Amygdala (tissue), 56 donors: ENCODE results near the gene ARAP3.
"Not testable (repeated sequence)": the region's sequence is repeated elsewhere in the genome, so short reads cannot be mapped to it uniquely, and the experiment has no call there.

ENCODE experiments used
- DNase-seq, 56 donors: peaks; one replicate each; lab custom pipeline; 2025; lab: John Stamatoyannopoulos, UW

ARAP3 gene

DNA sequence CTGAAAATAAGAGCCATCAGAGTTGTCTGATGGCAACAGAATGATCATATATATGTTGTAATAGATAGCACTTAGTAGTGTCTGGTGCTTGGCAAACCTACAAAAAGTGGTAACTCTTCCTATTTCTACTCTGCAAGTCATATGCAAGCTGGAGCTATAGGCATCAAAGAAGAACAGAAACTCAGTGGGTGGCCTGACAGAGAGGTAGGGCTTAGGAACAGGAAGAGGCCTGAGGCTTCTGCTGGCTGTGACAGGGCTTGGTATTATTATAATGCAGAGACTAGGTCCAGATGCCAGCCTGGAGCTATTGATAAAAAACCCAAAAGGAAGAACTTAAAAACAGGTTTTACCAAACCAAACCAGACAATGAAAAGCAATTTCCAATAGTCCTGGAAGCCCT is 58.8 kb downstream of the ARAP3 start:
- DNase-seq, result peak in 1 of 56 donors; percentile 37

GRCh38 chr5:141618804-141619554 is 63.1 kb downstream of the ARAP3 start, which contains the start of gene DIAPH1:
TSS of gene DIAPH1 (minus strand) at chr5:141619000. CDS start at chr5:141618914, 86 bp downstream.
- DNase-seq, result peak in 55 of 56 donors; percentile 36 to 96 (median 80)

GRCh38 chr5:141618030-141618803 is 63.8 kb downstream of the ARAP3 start:
- peak in 5 of 56 donors; percentile 16 to 40 (median 34) for DNase-seq

GRCh38 chr5:141617682-141618029 is 64.4 kb downstream of the ARAP3 start:
- DNase-seq, result no peak

DNA sequence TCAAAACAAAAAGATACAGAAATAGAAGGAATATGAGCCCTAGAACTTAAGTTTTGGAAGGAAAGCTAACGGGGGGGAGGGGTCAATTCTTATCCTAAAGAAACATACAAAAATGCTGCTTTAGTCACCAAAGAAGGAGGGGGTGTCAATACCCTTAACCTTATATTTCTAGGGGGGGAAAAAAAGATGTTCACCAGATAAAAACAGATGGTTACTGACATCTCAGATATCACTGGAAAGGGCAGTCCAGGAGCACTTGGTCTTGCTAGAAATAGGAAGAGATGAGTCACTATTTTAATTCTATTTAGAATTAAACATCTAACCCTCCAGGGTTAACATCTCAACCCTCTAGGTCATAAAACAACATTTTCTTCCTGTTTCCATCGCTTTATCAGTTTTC is 64.9 kb downstream of the ARAP3 start:
- DNase-seq, result no peak

DNA sequence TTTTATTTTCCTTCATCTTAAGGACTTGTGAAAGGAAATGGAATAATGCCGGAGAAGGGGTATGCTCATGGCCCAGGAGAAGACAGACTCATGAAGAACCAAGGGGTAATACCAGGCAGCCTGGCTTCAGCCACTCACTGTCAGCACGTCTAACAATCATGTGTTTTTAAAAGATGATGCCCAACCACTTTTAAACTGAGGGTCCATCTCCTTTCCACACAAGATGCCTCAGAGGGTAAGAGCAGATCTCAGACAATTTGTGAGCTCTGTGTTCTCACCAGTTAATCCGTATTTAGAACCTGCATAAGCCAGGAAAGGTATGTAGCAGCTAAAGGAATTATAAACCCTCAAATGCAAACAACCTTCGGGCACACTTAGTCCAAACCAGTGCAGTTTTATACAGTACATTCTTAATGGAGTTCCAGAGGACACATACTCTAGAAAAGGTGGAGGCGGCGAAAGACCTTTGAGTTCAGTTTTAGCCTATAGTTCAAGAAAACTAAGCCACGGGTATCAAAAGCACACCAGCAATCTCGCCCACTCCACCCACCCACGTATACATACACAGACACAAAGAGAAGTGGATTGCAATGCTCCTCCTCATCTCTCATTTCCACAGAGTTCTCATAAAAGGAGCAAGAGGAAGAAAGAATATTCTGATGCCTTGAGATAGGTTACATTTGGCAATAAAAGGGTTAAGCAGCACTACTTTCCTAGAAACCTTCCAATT is 65.9 kb downstream of the ARAP3 start:
- no peak for DNase-seq

DNA sequence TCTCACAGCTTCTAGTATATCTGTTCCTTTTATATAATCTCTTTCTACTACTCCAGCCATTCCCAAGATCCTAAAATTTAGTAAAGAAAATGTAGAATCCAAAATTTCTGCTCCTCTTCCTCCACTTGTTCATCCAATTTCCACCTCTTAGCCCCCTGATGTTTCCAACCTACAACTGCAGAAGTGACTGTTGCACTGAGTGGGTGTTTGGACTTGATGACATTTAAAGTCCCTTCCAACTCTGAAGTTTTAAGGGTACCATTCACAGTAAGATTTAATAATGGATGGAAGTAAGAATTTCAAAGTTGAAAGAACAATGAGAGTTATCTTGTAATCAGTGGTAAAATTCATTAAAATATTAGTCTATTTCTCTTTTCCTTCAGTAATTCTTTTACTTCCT is 68.7 kb downstream of the ARAP3 start:
- no peak for DNase-seq

GRCh38 chr5:141611289-141611688 is 70.7 kb downstream of the ARAP3 start:
- DNase-seq, result no peak

GRCh38 chr5:141609921-141610320 is 72.1 kb downstream of the ARAP3 start:
- not testable (repeated sequence) for DNase-seq

- DNase-seq, result no peak
Measured at GRCh38 chr5:141609044-141609443, 73.0 kb downstream of the ARAP3 start.

GRCh38 chr5:141608557-141608956 is 73.5 kb downstream of the ARAP3 start:
- DNase-seq, result no peak

DNA sequence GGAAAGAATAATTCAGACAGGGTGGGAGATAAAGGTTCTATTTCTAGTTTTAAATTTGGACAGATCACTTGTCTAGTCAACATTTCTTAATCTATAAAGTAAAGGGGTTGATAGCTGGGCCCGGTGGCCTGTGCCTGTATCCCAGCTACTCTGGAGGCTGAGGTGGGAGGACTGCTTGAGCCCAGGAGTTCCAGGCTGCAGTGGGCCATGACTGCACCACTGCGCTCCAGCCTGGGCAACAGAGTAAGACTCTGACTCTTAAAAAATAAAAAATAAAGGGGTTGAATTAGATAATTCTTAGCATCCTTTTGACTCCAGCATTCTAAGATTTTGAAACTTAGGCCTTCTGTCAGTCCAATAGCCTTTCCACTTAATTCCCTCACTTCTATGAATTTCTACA is 74.0 kb downstream of the ARAP3 start:
- DNase-seq, result no peak

DNA sequence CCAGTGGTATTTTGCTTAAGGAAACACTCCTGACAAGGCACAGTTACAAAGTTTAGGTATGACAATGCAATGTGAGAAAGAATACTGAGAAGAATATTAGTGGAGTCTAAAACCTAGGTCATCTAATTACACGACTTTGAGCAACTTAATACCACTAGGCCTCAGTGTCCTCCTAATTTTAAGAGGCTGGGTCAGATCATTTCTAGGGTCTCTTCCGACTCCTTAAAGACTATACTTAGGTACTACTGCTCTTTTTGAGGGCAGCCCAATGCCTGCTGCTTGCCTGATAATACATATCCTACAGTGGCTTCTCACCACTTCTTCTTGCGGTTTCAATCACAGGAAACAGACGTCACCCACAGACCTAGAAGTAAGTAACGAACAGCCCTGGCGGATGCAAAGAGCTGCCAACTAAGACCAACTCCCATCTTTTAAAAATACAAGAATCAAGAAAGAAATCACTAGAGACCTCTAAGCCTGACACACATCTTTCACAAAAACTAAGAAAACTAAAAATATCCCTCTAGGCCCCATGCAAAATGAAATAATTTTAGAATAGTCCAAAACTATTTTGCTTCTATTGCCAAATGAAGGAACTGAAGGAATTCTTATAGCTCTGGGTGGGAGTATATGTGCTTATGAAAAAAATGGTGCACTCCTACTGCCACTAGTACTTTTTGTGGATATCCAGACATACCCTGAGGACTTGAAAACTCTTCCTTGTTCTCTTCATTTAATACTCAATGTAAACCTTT is 76.3 kb downstream of the ARAP3 start:
- DNase-seq, result peak in 8 of 56 donors; percentile 2 to 58 (median 10)

DNA sequence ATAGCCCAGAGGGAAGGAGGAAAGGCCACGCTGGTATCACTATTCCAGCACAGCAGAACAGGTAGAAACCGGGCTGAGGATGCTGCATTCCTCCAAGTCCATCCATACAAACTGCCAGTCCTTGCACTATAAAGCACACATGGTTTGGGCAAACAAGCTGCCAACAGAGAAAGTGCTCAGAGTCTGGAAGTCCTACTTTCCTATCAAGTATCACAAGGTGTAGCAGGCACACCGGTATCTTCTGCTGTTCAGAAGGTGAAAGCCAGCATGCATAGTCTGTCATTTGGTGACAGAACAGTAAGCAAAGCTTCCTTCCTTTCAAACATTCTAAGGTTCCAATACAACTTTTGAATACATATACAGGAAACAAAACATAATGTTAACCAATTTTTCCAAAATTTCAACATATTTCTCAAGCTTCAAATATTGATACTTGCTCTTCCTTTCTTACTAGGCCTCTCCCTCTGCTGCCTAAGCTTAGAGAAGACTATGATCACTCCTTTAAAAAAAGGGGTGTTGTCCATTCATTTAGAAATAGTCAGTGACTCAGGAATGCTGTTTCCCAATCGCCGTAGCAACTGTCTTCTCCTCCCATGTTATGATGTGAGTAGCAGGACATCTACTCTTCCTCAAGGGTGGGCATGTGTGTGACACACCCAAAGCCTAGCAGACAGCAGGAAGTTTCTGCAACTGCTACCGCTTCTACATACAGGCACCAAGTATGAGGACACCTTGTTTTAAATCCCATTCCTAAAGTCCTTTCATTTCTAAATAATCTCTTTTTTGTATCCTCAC is 77.9 kb downstream of the ARAP3 start:
- DNase-seq, result no peak
